ENCODE measurements around the gene LBH. TPM values are rescaled to one million over a fixed set of nuclear protein-coding genes. Genes with fewer than 3 reads are reported as not detected.

The LBH gene
- total RNA-seq, 2 donors from 2014 or later: 8.7 to 16.1 TPM

DNA sequence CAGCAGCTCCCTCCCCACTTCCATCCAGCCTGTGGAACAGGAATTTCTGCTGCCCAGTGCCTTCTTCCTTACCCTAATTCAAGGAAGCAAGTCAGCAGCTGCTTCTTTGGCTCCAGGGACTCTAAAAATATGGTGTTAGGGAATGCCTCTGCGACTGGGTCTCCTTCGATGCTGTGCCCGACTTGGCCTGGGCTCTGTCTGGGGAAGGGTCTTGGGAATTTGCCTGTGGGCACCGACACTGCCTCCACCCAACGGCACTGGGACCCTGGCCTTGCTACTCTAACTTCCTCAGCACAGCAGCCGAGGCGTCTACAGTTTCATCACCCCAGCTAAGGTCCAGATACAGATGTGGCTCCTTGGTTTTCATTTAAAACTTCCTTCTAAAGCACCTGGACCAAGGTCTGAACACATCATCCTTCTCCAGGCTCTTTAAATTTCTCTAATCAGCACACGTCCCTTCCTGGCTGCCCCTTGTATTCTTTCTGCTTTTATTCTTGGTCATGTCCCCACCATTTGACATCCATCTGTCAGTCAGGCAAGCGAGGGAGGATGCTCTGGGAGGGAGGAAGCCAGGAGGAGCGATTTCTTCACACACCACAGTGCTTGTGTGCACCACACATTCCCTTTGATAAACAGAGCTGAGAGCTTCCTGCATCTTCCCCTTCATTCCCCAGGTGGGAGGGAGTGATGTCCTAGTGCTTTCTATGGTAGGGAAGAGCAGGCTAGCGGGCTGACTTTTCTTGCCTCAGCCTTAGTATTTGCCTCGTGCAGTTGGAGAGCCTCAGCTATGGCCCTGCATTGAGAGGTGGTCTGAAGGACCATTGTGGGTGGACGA lies 6.8 kb downstream of the LBH start:
- H3K4me1 ChIP-seq: no peaks in the 10 kb centered on the region
- no peak overlapping the region for H3K9ac ChIP-seq (ENCODE audit: low read depth in 2 of 2, low read length in 2 of 2)
- H3K4me3 ChIP-seq: no peak overlapping the region
- no peak for DNase-seq
- H3K27ac ChIP-seq: no peak overlapping the region
- no peaks in the 10 kb centered on the region for H3K36me3 ChIP-seq
- H3K27me3 ChIP-seq: peaks cover 3% of the 10 kb centered on the region
- intact Hi-C loops (cut with DNase I): loop anchor here (10.0 kb wide), 1 partner anchor 207 kb away; the partner anchor contains the start of gene LCLAT1
- H3K9me3 ChIP-seq: no peaks in the 10 kb centered on the region
- TF ChIP-seq, protein P1, sequence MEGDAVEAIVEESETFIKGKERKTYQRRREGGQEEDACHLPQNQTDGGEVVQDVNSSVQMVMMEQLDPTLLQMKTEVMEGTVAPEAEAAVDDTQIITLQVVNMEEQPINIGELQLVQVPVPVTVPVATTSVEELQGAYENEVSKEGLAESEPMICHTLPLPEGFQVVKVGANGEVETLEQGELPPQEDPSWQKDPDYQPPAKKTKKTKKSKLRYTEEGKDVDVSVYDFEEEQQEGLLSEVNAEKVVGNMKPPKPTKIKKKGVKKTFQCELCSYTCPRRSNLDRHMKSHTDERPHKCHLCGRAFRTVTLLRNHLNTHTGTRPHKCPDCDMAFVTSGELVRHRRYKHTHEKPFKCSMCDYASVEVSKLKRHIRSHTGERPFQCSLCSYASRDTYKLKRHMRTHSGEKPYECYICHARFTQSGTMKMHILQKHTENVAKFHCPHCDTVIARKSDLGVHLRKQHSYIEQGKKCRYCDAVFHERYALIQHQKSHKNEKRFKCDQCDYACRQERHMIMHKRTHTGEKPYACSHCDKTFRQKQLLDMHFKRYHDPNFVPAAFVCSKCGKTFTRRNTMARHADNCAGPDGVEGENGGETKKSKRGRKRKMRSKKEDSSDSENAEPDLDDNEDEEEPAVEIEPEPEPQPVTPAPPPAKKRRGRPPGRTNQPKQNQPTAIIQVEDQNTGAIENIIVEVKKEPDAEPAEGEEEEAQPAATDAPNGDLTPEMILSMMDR (IDR thresholded peaks at IDR 0.05): no peak

DNA sequence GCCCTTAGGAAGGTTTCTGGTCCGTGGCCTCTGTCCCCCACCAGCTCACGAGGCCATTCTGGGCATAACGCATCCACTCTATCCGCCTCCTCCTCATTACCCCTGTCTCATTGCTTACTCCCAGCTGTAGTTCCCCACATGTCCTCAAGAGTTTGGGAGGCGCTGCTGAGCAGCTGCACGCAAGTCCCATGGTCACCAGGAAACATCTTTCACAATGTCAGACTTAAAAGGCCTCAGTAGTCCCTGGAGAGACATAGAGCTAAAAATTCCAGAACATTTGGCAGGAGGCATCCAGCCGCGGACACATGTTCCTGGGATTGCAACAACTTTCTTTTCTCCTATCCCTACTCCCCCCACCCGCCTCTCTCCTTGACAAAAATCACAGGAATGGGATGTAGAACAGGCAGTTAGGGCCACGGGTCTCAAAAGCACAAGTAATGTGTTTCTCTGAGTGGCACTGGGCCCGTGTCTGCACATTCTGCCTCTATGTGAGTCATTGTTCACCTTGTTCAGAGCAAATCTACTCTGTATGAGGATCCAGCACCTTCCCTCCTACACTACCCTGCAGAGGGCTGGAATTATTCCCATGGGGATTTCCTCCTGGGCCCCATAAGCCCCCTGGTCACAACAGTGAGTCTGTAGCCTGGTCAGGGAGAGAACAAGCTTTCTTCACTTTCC lies 8.1 kb downstream of the LBH start:
- H3K27me3 ChIP-seq: no peaks in the 10 kb centered on the region
- peak; percentile 73 for DNase-seq
- no peak overlapping the region for H3K4me3 ChIP-seq
- H3K36me3 ChIP-seq: no peaks in the 10 kb centered on the region
- no peaks in the 10 kb centered on the region for H3K9me3 ChIP-seq
- H3K9ac ChIP-seq (ENCODE audit: low read depth in 2 of 2, low read length in 2 of 2): no peak overlapping the region
- TF ChIP-seq, protein P1 (IDR thresholded peaks at IDR 0.05): peak; percentile 98
- peak overlapping the region; percentile 29 for H3K27ac ChIP-seq
- no peaks in the 10 kb centered on the region for H3K4me1 ChIP-seq
- intact Hi-C loops (cut with DNase I): loop anchor here (10.0 kb wide), 1 partner anchor 205 kb away; the partner anchor contains the start of gene LCLAT1

DNA sequence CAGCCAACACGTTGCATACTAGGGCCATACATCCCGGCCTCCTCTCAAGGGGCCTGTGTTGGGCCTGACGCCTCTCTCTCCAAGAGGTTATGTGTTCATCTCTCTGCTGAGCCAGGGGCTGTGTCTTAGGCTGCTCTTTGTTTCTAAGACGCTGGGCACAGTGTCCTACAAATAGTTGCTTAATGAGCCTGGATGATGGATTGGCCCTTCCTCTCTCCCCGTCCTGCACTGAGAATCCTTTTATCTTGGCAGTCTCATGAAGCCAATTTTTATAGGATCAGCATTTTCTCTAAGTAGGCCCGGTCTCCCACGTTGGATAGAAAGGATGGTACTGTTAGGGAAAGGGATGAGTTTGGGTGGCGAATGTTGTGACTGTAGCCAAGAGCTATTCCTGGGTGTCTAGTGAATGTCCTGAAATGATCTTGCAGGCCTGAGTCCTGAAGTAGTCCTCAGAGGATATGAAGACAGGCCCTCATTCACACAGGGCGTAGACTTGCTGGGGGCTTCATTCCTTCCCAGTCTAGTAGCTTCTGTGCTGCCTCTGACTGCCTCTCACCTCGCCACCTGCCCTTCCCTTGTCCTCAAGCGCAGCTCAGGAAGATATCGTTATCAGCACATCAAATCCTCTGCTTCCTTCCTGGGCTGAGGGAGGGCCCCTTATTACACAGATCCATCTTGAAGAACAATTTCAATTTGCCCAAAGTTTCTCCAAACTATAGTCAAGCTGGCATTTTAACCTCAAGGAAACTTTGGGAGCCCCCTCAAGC lies 8.8 kb downstream of the LBH start:
- no peak overlapping the region for H3K4me3 ChIP-seq
- no peaks in the 10 kb centered on the region for H3K4me1 ChIP-seq
- peak overlapping the region; percentile 29 for H3K27ac ChIP-seq

DNA sequence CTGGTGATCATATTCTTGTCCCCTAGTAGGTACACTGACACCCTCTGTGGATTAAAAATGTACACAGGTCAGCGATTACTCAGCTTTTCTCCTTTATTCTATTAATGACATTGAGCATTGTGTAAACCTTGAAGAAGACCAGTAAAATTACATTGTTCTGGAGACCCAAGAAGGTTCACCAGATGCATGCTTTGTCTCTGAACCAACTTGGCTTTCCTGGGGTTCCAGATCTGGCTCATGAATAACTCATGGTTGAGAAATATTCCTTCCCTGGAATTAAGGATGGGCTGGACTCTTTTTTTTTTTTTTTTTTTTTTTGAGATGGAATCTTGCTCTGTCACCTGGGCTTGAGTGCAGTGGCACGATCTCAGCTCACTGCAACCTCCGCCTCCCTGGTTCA lies 11.9 kb downstream of the LBH start:
- TF ChIP-seq, protein P1 (IDR thresholded peaks at IDR 0.05): no peak
- no peak overlapping the region for H3K4me3 ChIP-seq
- H3K27ac ChIP-seq: no peak overlapping the region
- no peaks in the 10 kb centered on the region for H3K9me3 ChIP-seq
- no peaks in the 10 kb centered on the region for H3K27me3 ChIP-seq
- H3K4me1 ChIP-seq: no peaks in the 10 kb centered on the region
- intact Hi-C loops (cut with DNase I): no loop called here
- no peak for DNase-seq
- H3K36me3 ChIP-seq: no peaks in the 10 kb centered on the region
- H3K9ac ChIP-seq (ENCODE audit: low read depth in 2 of 2, low read length in 2 of 2): no peak overlapping the region

More for the DNA sequence above, 8.8 kb downstream of the LBH start:
- Histone ChIP-seq H3K9ac (ENCODE audit: low read depth in 2 of 2, low read length in 2 of 2) (no peak overlapping the region), H3K27me3 (no peaks in the 10 kb centered on the region), H3K36me3 (no peaks in the 10 kb centered on the region), H3K9me3 (no peaks in the 10 kb centered on the region)
- intact Hi-C loops (cut with DNase I): loop anchor here (10.0 kb wide), 1 partner anchor 205 kb away; the partner anchor contains the start of gene LCLAT1
- TF ChIP-seq, protein P1 (IDR thresholded peaks at IDR 0.05): no peak
- no peak for DNase-seq

DNA sequence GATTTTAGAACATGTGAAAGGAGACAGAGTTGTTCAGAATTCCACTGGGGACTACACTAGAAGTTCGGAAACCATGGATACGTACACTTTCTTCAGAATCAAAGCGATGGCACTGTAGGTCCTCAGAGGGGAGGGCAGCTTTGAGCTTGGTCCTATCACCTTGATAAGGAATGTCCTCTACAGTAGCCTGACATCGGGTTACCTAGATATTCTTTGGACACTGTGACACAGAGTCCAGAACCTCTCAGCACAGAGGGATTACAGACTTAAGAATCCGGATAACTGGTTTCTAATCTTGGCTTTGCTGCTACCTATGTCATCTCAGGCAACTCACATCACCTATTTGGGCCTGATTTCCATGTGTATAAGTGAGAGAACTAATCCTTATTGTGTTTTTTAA lies 14.0 kb downstream of the LBH start:
- Histone ChIP-seq H3K4me3 (no peak overlapping the region), H3K9me3 (no peaks in the 10 kb centered on the region), H3K9ac (ENCODE audit: low read depth in 2 of 2, low read length in 2 of 2) (no peak overlapping the region), H3K27me3 (no peaks in the 10 kb centered on the region), H3K36me3 (no peaks in the 10 kb centered on the region), H3K4me1 (no peaks in the 10 kb centered on the region), H3K27ac (no peak overlapping the region)
- DNase-seq: no peak
- TF ChIP-seq, protein P1 (IDR thresholded peaks at IDR 0.05): no peak
- intact Hi-C loops (cut with DNase I): no loop called here

Measured in colonic mucosa (tissue), 4 donors.